Measurements from ENCODE around the gene THRB.

DNA sequence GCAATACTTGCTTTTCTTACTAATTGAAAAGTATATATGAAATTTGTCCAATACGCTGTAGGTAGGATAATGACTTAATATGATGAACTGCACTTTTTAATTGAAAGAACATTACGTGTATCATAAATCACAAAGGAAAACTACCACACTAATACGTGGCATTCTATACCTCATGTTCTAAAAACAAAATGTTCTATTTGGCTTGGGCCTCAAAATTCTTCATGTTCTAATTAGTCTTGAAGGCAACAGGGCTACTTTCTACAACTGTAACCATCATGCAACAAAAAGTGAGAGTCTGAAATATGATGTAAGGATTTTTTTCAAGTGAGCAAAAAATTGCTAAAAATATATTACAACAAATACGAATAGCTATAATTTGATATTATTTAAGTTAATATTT, 19.8 kb downstream of the THRB start:
- TF ChIP-seq, protein P1, sequence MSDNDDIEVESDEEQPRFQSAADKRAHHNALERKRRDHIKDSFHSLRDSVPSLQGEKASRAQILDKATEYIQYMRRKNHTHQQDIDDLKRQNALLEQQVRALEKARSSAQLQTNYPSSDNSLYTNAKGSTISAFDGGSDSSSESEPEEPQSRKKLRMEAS (IDR thresholded peaks at IDR 0.05; ENCODE audit: low read depth, low read length), result no peak
- TF ChIP-seq, protein P2, sequence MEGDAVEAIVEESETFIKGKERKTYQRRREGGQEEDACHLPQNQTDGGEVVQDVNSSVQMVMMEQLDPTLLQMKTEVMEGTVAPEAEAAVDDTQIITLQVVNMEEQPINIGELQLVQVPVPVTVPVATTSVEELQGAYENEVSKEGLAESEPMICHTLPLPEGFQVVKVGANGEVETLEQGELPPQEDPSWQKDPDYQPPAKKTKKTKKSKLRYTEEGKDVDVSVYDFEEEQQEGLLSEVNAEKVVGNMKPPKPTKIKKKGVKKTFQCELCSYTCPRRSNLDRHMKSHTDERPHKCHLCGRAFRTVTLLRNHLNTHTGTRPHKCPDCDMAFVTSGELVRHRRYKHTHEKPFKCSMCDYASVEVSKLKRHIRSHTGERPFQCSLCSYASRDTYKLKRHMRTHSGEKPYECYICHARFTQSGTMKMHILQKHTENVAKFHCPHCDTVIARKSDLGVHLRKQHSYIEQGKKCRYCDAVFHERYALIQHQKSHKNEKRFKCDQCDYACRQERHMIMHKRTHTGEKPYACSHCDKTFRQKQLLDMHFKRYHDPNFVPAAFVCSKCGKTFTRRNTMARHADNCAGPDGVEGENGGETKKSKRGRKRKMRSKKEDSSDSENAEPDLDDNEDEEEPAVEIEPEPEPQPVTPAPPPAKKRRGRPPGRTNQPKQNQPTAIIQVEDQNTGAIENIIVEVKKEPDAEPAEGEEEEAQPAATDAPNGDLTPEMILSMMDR (IDR thresholded peaks at IDR 0.05; ENCODE audit: low read depth, low read length), result no peak
